ENCODE results near the gene TMEM129.

GRCh38 chr4:1770245-1770644 lies 49.1 kb upstream of the TMEM129 start:
- TF ChIP-seq CTCF (IDR thresholded peaks at IDR 0.05) (no peak), EZH2 (IDR thresholded peaks at IDR 0.05) (no peak), EZH2phosphoT487 (IDR thresholded peaks at IDR 0.05) (peak; percentile 68)

Data from neural progenitor cell (in vitro differentiated cells).